PFSK-1 (cell line): ENCODE measurements around the gene ASTL.

Experiments
- FOXP2 ChIP-seq: optimal IDR thresholded peaks from 2 replicates; pipeline ENCODE3; 2011; ENCODE audit warnings: borderline replicate concordance, control low read depth, inconsistent platforms; ENCODE audit not compliant: insufficient read depth; ENCODE audit errors: extremely low read length, extremely low read depth
- POLR2AphosphoS5 ChIP-seq: IDR thresholded peaks from 2 replicates; pipeline ENCODE4 v1.6.1; 2012; ENCODE audit warnings: low read depth, mild to moderate bottlenecking, control low read depth, low read length, moderate library complexity
- REST ChIP-seq, 2 experiments: IDR thresholded peaks; 2 replicates each; pipeline versions ENCODE4 v1.6.1 to v1.8.0; 2011 to 2012; ENCODE audit warnings: low read depth in 2 of 2, low read length in 2 of 2, control low read depth in 1 of 2, inconsistent platforms in 1 of 2, mild to moderate bottlenecking in 1 of 2, moderate library complexity in 1 of 2; ENCODE audit not compliant: insufficient read depth in 1 of 2
- SIN3A ChIP-seq: IDR thresholded peaks from 2 replicates; pipeline ENCODE4 v1.6.1; 2012; ENCODE audit warnings: mild to moderate bottlenecking, low read length, moderate library complexity, borderline replicate concordance; ENCODE audit not compliant: insufficient read depth
- TAF1 ChIP-seq: IDR thresholded peaks from 2 replicates; pipeline ENCODE4 v1.6.1; 2012; ENCODE audit warnings: low read length, control low read depth, borderline replicate concordance; ENCODE audit not compliant: insufficient read depth

The ASTL gene

GRCh38 chr2:96180521-96180920 is 42.2 kb upstream of the ASTL start:
- TF ChIP-seq SIN3A (no peak), TAF1 (no peak), REST (IDR thresholded peaks at IDR 0.05; ENCODE audit: insufficient read depth in 1 of 2, low read depth in 2 of 2, low read length in 2 of 2) (no peak), POLR2AphosphoS5 (no peak)

DNA sequence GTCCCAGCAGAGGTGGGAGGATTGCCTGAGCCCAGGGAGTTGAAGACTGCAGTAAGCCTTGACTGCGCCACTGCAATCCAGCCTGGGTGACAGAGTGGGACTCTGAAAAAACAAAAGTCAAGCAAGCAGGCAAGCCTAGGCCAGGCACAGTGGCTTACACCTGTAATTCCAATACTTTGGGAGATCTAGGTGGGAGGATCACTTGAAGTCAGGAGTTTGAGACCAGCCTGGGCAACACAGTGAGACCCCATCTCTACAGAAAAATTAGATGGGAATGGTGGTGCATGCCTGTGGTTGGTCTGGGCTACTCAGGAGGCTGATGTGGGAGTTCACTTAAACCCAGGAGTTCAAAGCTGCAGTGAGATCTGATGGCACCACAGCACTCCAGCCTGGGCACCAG is 41.7 kb upstream of the ASTL start:
- TF ChIP-seq REST (IDR thresholded peaks at IDR 0.05; ENCODE audit: insufficient read depth in 1 of 2, low read depth in 2 of 2, low read length in 2 of 2): no peak
- TF ChIP-seq SIN3A: no peak
- no peak for TF ChIP-seq FOXP2
- no peak for TF ChIP-seq TAF1
- TF ChIP-seq POLR2AphosphoS5: no peak

GRCh38 chr2:96176661-96177060 is 38.4 kb upstream of the ASTL start:
- no peak for TF ChIP-seq POLR2AphosphoS5
- no peak for TF ChIP-seq TAF1
- TF ChIP-seq FOXP2: no peak
- no peak for TF ChIP-seq SIN3A
- TF ChIP-seq REST (IDR thresholded peaks at IDR 0.05; ENCODE audit: insufficient read depth in 1 of 2, low read depth in 2 of 2, low read length in 2 of 2): no peak

- TF ChIP-seq POLR2AphosphoS5 (no peak), FOXP2 (no peak), REST (IDR thresholded peaks at IDR 0.05; ENCODE audit: insufficient read depth in 1 of 2, low read depth in 2 of 2, low read length in 2 of 2) (no peak), SIN3A (no peak), TAF1 (no peak)
These were observed 37.6 kb upstream of the ASTL start for GRCh38 chr2:96175951-96176350.

DNA sequence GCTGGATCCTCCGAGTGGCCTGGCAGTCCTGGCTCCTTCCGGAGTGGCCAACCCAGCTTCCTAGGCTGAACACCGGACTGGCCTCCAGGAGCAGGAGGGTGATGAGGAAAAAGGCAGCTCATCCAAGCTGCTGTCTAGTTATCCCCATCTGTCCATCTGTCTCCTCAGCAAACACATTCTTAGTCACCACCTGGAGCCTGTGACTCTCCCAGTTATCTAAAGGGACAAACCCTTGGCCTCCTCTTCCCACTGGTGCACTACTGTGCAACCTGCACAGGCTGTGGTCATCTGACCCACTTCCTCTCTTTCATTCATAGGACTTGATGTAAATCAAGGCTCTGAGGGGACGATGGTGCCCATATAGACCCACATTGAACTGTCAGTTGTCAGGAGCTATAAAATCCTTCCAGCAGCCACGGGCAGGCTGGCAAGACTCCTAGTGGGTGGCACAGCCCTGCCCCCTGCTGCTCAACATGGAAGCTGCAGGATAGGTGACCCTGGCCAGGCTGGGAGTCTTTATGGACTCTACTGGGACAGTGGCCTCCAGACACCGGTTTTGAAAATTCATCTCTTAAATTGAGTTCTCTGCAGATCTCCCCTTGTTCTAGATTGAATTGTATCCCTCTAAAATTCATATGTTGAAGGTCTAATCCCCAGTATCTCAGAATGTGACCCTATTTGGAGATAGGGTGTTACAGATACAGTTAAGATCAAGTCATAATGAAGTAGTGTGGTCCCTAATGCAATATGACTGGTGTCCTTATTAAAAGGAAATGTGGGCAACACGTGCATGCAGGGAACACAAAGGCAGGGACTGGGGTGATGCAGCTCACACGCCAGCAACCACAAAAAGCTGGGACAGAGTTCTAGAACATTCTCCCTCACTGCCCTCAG is 36.2 kb upstream of the ASTL start:
- TF ChIP-seq REST (IDR thresholded peaks at IDR 0.05; ENCODE audit: insufficient read depth in 1 of 2, low read depth in 2 of 2, low read length in 2 of 2): no peak
- TF ChIP-seq POLR2AphosphoS5: no peak
- TF ChIP-seq FOXP2: no peak
- TF ChIP-seq TAF1: no peak
- TF ChIP-seq SIN3A: no peak
